ENCODE measurements around the gene WFS1. TPM values are rescaled to one million over a fixed set of nuclear protein-coding genes. Genes with fewer than 3 reads are reported as not detected.

Gene WFS1
- total RNA-seq, 1 donor from 2014 or later = 29.2 TPM

DNA sequence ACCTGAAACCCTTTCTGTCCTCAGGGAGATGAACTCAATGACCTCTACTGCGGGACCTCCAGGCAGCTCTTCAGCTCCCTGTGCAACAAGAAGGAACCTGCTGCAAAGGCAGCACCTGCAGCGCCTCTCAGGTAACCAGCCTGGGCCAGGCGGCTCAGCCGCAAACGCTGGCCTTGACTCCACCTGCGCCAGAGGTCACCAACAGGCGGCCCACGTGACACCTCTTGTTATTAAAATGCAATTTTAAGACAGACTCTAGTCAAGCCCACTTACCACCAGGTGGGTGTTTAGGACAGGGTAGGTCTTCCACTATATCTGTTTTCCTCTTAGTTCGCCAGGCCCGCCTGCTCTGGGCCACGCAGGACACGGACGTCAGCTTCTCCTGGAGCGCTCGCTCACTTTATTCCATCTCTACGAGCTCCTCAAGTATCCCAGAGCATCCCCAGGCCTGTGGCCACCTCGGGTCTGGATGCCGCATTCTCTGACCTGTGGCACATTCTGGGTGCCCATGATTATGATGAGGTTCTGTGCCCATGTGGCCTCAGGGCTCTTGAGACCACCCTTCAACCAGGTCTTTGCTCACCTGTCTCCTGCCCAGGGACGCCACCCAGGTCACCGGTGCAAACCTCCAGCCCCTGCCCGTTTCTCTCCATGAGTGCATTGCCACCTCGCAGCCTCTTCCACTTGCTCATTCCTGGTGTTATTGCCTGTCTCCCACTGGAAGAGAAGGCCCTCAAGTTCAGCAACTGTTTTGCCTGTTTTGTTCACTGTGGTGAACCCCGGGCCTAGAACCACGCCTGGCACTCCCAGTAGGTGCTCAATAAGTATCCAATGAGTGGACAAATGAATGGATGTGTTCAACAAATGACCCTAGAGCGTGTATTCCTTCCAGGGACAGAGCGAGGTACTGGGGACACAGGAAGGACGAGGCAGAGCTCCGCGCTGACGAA, 36.5 kb upstream of the WFS1 start:
- DNase-seq (ENCODE audit: extremely low spot score, unreplicated experiment) = peak; percentile 80
- Mint-ChIP-seq H3K27me3 (ENCODE audit: unreplicated experiment) (peaks cover 11% of the 10 kb centered on the region), H3K4me1 (ENCODE audit: unreplicated experiment) (no peaks in the 10 kb centered on the region), H3K9me3 (ENCODE audit: unreplicated experiment) (no peaks in the 10 kb centered on the region), H3K36me3 (ENCODE audit: unreplicated experiment) (no peaks in the 10 kb centered on the region), H3K27ac (ENCODE audit: unreplicated experiment) (no peak overlapping the region), H3K4me3 (ENCODE audit: unreplicated experiment) (no peak overlapping the region)
- TF ChIP-seq, protein P1, sequence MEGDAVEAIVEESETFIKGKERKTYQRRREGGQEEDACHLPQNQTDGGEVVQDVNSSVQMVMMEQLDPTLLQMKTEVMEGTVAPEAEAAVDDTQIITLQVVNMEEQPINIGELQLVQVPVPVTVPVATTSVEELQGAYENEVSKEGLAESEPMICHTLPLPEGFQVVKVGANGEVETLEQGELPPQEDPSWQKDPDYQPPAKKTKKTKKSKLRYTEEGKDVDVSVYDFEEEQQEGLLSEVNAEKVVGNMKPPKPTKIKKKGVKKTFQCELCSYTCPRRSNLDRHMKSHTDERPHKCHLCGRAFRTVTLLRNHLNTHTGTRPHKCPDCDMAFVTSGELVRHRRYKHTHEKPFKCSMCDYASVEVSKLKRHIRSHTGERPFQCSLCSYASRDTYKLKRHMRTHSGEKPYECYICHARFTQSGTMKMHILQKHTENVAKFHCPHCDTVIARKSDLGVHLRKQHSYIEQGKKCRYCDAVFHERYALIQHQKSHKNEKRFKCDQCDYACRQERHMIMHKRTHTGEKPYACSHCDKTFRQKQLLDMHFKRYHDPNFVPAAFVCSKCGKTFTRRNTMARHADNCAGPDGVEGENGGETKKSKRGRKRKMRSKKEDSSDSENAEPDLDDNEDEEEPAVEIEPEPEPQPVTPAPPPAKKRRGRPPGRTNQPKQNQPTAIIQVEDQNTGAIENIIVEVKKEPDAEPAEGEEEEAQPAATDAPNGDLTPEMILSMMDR (IDR thresholded peaks at IDR 0.05) = no peak

DNA sequence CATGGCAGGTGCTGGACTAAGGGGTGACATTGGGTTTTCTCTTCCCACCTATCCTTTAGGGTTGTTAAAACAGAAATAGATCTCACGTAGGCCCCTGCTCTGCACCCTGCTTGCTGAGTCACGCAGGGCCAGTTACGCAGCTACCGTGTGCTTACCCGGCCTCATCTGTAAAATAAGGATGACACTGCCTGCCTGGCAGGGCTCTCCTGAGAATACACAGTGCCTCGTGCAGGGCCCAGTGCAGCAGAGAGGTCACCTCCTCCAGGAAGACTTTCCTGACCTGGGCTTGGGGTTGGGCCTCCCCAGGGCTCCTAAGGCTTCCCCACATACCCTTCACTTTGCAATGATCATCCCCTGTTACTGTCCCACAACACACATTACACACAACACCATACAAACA, 35.7 kb upstream of the WFS1 start:
- TF ChIP-seq, protein P1 (IDR thresholded peaks at IDR 0.05) = no peak
- Mint-ChIP-seq H3K9me3 (ENCODE audit: unreplicated experiment) (no peaks in the 10 kb centered on the region), H3K27ac (ENCODE audit: unreplicated experiment) (no peak overlapping the region)

DNA sequence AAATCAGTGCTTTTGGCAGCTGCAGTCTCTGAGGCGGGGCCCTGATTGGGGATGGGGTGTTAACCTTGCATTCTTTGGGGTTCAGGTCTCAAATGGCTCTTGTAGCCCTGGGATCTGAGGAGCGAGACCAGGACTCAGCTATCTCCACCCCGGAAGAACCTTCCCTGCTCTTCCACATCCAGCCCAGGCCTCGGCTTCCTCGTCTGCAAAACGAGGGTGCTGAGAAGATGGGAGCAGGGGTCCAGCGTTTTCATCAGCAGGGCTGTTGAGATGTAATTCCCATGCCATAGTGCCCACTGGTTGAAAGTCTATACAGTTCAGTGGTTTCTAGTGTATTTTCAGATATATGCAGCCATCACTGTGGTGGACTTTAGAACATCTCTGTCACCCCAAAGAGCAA, 34.6 kb upstream of the WFS1 start:
- DNase-seq (ENCODE audit: extremely low spot score, unreplicated experiment) = peak; percentile 74
- no peaks in the 10 kb centered on the region for H3K36me3 Mint-ChIP-seq (ENCODE audit: unreplicated experiment)
- H3K4me3 Mint-ChIP-seq (ENCODE audit: unreplicated experiment) = no peak overlapping the region
- TF ChIP-seq, protein P1 (IDR thresholded peaks at IDR 0.05) = no peak
- H3K4me1 Mint-ChIP-seq (ENCODE audit: unreplicated experiment) = no peaks in the 10 kb centered on the region
- no peaks in the 10 kb centered on the region for H3K9me3 Mint-ChIP-seq (ENCODE audit: unreplicated experiment)
- no peak overlapping the region for H3K27ac Mint-ChIP-seq (ENCODE audit: unreplicated experiment)
- peaks cover 7% of the 10 kb centered on the region for H3K27me3 Mint-ChIP-seq (ENCODE audit: unreplicated experiment)

More for the DNA sequence above, 35.7 kb upstream of the WFS1 start:
- Mint-ChIP-seq H3K4me1 (ENCODE audit: unreplicated experiment) (no peaks in the 10 kb centered on the region), H3K27me3 (ENCODE audit: unreplicated experiment) (peaks cover 8% of the 10 kb centered on the region), H3K36me3 (ENCODE audit: unreplicated experiment) (no peaks in the 10 kb centered on the region), H3K4me3 (ENCODE audit: unreplicated experiment) (no peak overlapping the region)
- DNase-seq (ENCODE audit: extremely low spot score, unreplicated experiment) = no peak

DNA sequence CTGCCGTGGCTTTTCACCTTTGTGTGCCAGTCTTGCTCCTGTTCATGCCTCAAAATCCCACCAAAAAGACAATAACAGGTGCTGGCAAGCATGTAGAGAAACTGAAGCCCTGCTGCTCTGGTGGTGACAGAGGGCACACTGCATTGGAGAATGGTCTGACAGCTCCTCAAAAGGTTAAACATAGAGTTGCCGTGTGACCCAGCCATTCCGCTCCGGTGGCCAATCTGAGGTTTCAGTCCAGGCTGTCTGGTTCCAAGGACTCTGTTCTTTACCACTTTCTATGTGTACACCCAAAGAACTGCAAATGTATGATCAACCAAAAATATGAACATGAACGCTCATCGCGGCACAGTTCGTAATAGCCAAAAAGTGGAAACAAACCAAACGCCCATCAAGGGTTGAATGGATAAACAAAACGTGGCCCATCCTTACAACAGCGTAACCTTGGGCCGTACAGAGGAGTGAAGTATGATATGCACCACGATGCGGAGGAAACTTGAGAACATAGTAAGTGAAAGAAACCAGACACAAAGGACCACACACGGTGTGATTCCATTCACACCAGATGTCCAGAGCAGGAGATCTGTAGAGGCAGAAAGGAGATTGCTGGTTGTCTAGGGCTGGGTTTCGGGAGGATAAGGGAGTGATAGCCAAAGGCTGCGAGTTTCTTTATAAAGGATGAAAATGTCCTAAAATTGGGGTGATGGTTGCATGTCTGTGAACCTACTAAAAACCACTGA, 33.6 kb upstream of the WFS1 start:
- Mint-ChIP-seq H3K27me3 (ENCODE audit: unreplicated experiment) (peaks cover 7% of the 10 kb centered on the region), H3K9me3 (ENCODE audit: unreplicated experiment) (no peaks in the 10 kb centered on the region), H3K4me1 (ENCODE audit: unreplicated experiment) (no peaks in the 10 kb centered on the region), H3K36me3 (ENCODE audit: unreplicated experiment) (no peaks in the 10 kb centered on the region), H3K27ac (ENCODE audit: unreplicated experiment) (no peak overlapping the region), H3K4me3 (ENCODE audit: unreplicated experiment) (no peak overlapping the region)
- DNase-seq (ENCODE audit: extremely low spot score, unreplicated experiment) = peak; percentile 63
- TF ChIP-seq, protein P1 (IDR thresholded peaks at IDR 0.05) = no peak

Measured in osteocyte (in vitro differentiated cells).